H1 (cell line): ENCODE results near the gene HSPA12A. TPM values are rescaled to one million over a fixed set of nuclear protein-coding genes. Genes with fewer than 3 reads are reported as not detected.
A peak's percentile ranks its signal among the peaks of the same experiment; 100 is the strongest.

Source experiments
- CTCF ChIA-PET: fragments of 300-600 bp; sonication (Branson Sonifier 250); formaldehyde crosslinking; loops from one replicate; lab custom pipeline; 2021; ENCODE audit not compliant: partially characterized antibody; lab: Charles Lee
- POLR2A ChIA-PET: fragments of 300-600 bp; sonication (Branson Sonifier 250); formaldehyde crosslinking; loops from one replicate; lab custom pipeline; 2021; ENCODE audit warnings: inconsistent platforms; ENCODE audit not compliant: partially characterized antibody; lab: Charles Lee
- DNase-seq, 2 experiments: peaks; one replicate each; pipeline versions ENCODE4 v3.0.0 to v3.0.0-alpha.2; 2010 to 2022; ENCODE audit warnings: low spot score in 2 of 2, low read depth in 1 of 2, mixed read lengths in 1 of 2
- FAIRE-seq: peaks from 2 replicates; lab custom pipeline; 2011; peaks lifted over from hg19 to GRCh38; lab: Jason Lieb, UNC
- H2AFZ ChIP-seq: 2 replicates; pipeline ENCODE4 v1.8.1; 2012; ENCODE audit warnings: low read length, inconsistent platforms
- H2AK5ac ChIP-seq: 2 replicates; pipeline ENCODE4 v1.6.1; 2013; ENCODE audit warnings: low read depth, low read length
- H2BK120ac ChIP-seq: replicated peaks from 2 replicates; pipeline ENCODE3; 2013; ENCODE audit warnings: low read depth, low read length, inconsistent platforms
- H2BK12ac ChIP-seq: 2 replicates; pipeline ENCODE4 v1.6.1; 2013; ENCODE audit warnings: low read depth, low read length
- H2BK15ac ChIP-seq: 2 replicates; pipeline ENCODE4 v1.6.1; 2013; ENCODE audit warnings: low read length
- H2BK20ac ChIP-seq: 2 replicates; pipeline ENCODE4 v1.6.1; 2013; ENCODE audit warnings: low read length
- H2BK5ac ChIP-seq: 2 replicates; pipeline ENCODE4 v1.6.1; 2013; ENCODE audit warnings: low read depth, low read length
- H3K14ac ChIP-seq: 2 replicates; pipeline ENCODE4 v1.6.1; 2013; ENCODE audit warnings: inconsistent platforms; ENCODE audit not compliant: insufficient read length
- H3K18ac ChIP-seq: 2 replicates; pipeline ENCODE4 v1.6.1; 2013; ENCODE audit warnings: low read length; ENCODE audit errors: extremely low read depth
- H3K23ac ChIP-seq: 2 replicates; pipeline ENCODE4 v1.6.1; 2013; ENCODE audit warnings: inconsistent platforms; ENCODE audit not compliant: insufficient read length
- H3K23me2 ChIP-seq: 2 replicates; pipeline ENCODE4 v1.6.1; 2013; ENCODE audit warnings: low read depth, low read length
- H3K27ac ChIP-seq: 2 replicates; pipeline ENCODE4 v1.6.1; 2011; ENCODE audit warnings: low read depth, low read length, inconsistent platforms
- H3K27me3 ChIP-seq, 4 experiments: replicated peaks in 1 of 4; 1 replicate in 1 of 4; 2 replicates in 3 of 4; pipeline versions ENCODE4 v1.6.1 to v1.8.1; 2011 to 2013; ENCODE audit warnings: low read length in 3 of 4, mild to moderate bottlenecking in 3 of 4, inconsistent platforms in 2 of 4, mixed read lengths in 2 of 4, moderate library complexity in 1 of 4; ENCODE audit not compliant: control insufficient read depth in 3 of 4, insufficient read depth in 3 of 4; ENCODE audit errors: extremely low read depth in 1 of 4
- H3K36me3 ChIP-seq, 4 experiments: 2 replicates each; pipeline versions ENCODE4 v1.6.1 to v1.8.1; 2011 to 2013; ENCODE audit warnings: mild to moderate bottlenecking in 4 of 4, low read length in 3 of 4, moderate library complexity in 2 of 4, control low read depth in 1 of 4, inconsistent platforms in 1 of 4; ENCODE audit not compliant: insufficient read depth in 4 of 4, control insufficient read depth in 2 of 4
- H3K4ac ChIP-seq: replicated peaks from 2 replicates; pipeline ENCODE3; 2013; ENCODE audit warnings: low read length, low read depth, mixed read lengths, inconsistent platforms; ENCODE audit not compliant: insufficient read length
- H3K4me1 ChIP-seq, 4 experiments: replicated peaks in 1 of 4; 1 replicate in 1 of 4; 2 replicates in 3 of 4; pipeline versions ENCODE4 v1.6.1 to v1.8.1; 2011 to 2013; ENCODE audit warnings: low read length in 3 of 4, inconsistent platforms in 2 of 4, mixed read lengths in 1 of 4; ENCODE audit not compliant: insufficient read depth in 4 of 4, control insufficient read depth in 3 of 4
- H3K4me2 ChIP-seq, 2 experiments: 2 replicates each; pipeline versions ENCODE4 v1.6.1 to v1.8.1; 2011 to 2013; ENCODE audit warnings: low read depth in 2 of 2, low read length in 2 of 2, control low read depth in 1 of 2, inconsistent platforms in 1 of 2, mild to moderate bottlenecking in 1 of 2; ENCODE audit not compliant: insufficient read depth in 1 of 2
- H3K4me3 ChIP-seq, 4 experiments: fragments of 200-600, 300-600 bp in 1 of 4; sonication (generic), shearing (Covaris generic), sonication (Bioruptor Twin) in 1 of 4; 2 replicates each; pipeline versions ENCODE4 v1.5.1 to v1.8.1; 2011 to 2016; ENCODE audit warnings: low read length in 4 of 4, low read depth in 3 of 4, control low read depth in 2 of 4, inconsistent platforms in 2 of 4, mild to moderate bottlenecking in 2 of 4, mixed read lengths in 1 of 4, moderate library complexity in 1 of 4; ENCODE audit not compliant: insufficient read depth in 2 of 4; ENCODE audit errors: extremely low read depth in 1 of 4
- H3K56ac ChIP-seq: replicated peaks from 2 replicates; pipeline ENCODE3; 2013; ENCODE audit warnings: low read depth, mild to moderate bottlenecking, mixed read lengths, low read length, inconsistent platforms; ENCODE audit not compliant: insufficient read length
- H3K79me1 ChIP-seq: 2 replicates; pipeline ENCODE4 v1.6.1; 2013; ENCODE audit warnings: low read depth, low read length, control low read depth
- H3K79me2 ChIP-seq, 2 experiments: 2 replicates each; pipeline versions ENCODE4 v1.6.1 to v1.8.1; 2012 to 2013; ENCODE audit warnings: low read length in 2 of 2, mild to moderate bottlenecking in 2 of 2, inconsistent platforms in 1 of 2; ENCODE audit not compliant: insufficient read depth in 2 of 2, control insufficient read depth in 1 of 2
- H3K9ac ChIP-seq, 4 experiments: replicated peaks in 1 of 4; 1 replicate in 1 of 4; 2 replicates in 3 of 4; pipeline versions ENCODE4 v1.6.1 to v1.8.1; 2011 to 2013; ENCODE audit warnings: low read depth in 3 of 4, low read length in 3 of 4, control low read depth in 2 of 4, mild to moderate bottlenecking in 2 of 4, moderate library complexity in 2 of 4, inconsistent platforms in 1 of 4; ENCODE audit errors: extremely low read depth in 1 of 4
- H3K9me3 ChIP-seq, 2 experiments: 2 replicates each; pipeline versions ENCODE4 v1.6.1 to v1.8.1; 2012 to 2013; ENCODE audit warnings: mild to moderate bottlenecking in 2 of 2, moderate library complexity in 2 of 2, control low read depth in 1 of 2, inconsistent platforms in 1 of 2, low read depth in 1 of 2, low read length in 1 of 2, mixed read lengths in 1 of 2; ENCODE audit not compliant: insufficient read depth in 2 of 2
- H4K20me1 ChIP-seq, 2 experiments: replicated peaks in 1 of 2; 2 replicates each; pipeline versions ENCODE3 to v1.8.1; 2011 to 2013; ENCODE audit warnings: inconsistent platforms in 2 of 2, low read length in 2 of 2, mild to moderate bottlenecking in 1 of 2; ENCODE audit not compliant: insufficient read depth in 2 of 2, control insufficient read depth in 1 of 2
- H4K5ac ChIP-seq: 2 replicates; pipeline ENCODE4 v1.6.1; 2013; ENCODE audit warnings: low read length, low read depth, mixed read lengths, inconsistent platforms; ENCODE audit not compliant: insufficient read length
- H4K8ac ChIP-seq: 2 replicates; pipeline ENCODE4 v1.8.0; 2013; ENCODE audit warnings: mild to moderate bottlenecking, moderate library complexity, low read length, inconsistent platforms; ENCODE audit not compliant: insufficient read depth; ENCODE audit errors: extremely low read depth
- H4K91ac ChIP-seq: replicated peaks from 2 replicates; pipeline ENCODE3; 2013; ENCODE audit warnings: low read length, mixed read lengths, inconsistent platforms; ENCODE audit not compliant: insufficient read length
- KDM1A ChIP-seq: fragments of 200-600, 300-600 bp; sonication (generic); IDR thresholded peaks from 2 replicates; pipeline ENCODE4 v1.7.1; 2016; ENCODE audit warnings: mild to moderate bottlenecking, low read length, borderline replicate concordance
- WGBS, 2 experiments: shearing (Covaris generic) in 1 of 2; methylation state at CpG; one replicate each; pipeline versions ENCODE4 v1.1.6 to v1.1.7; 2013 to 2015; ENCODE audit warnings: low lambda C conversion rate in 2 of 2, mixed read lengths in 2 of 2, inconsistent platforms in 1 of 2, low coverage in 1 of 2, missing lambda C conversion rate in 1 of 2; ENCODE audit not compliant: insufficient replicate concordance in 2 of 2, insufficient coverage in 1 of 2, insufficient read length in 1 of 2; ENCODE audit errors: extremely low coverage in 1 of 2, missing lambda C conversion rate in 1 of 2; 5-methylcytosine and 5-hydroxymethylcytosine counted together
- polyA plus RNA-seq, 7 experiments: library from polyadenylated mRNA; depleted of rRNA in 3 of 7; stranded (reverse) in 5 of 7; unstranded in 2 of 7; fragments of >200 nt in 5 of 7; fragments of 200-250 nt in 2 of 7; gene quantifications; 1 replicate in 5 of 7; 2 replicates in 1 of 7; 4 replicates in 1 of 7; pipeline versions ENCODE4 v1.2.1 to v1.2.3, GENCODE V29; 2011 to 2013; ENCODE audit warnings: missing spikeins in 2 of 7, mixed read lengths in 2 of 7
- total RNA-seq: library from RNA; stranded (reverse); fragmentation: NEBNext Ultra II Directional; extraction: Animal tissue kit (Norgen Biotek cat#: 25700); gene quantifications from 2 replicates; pipeline ENCODE4 v1.2.1, GENCODE V29; 2021

The HSPA12A gene
- total and polyA plus RNA-seq, 2 of the 8 experiments (the other 6 are each of a cell fraction or from before 2014, with no cell fraction given): 3.1 to 6.9 TPM

- H2AK5ac ChIP-seq: no peak overlapping the region
- H3K79me1 ChIP-seq: no peaks in the 10 kb centered on the region
- no peak overlapping the region for H3K14ac ChIP-seq
- WGBS, 2 experiments: 79% methylated on average over 3 of the region's 3 CpGs; no CpG with 5 or more reads in 1 of the 2 experiments
- H3K23me2 ChIP-seq: no peaks in the 10 kb centered on the region
- no peaks in the 10 kb centered on the region for H3K9me3 ChIP-seq
- no peak for FAIRE-seq
- H4K20me1 ChIP-seq: no peaks in the 10 kb centered on the region
- no peak overlapping the region for H3K56ac ChIP-seq
- H3K4me2 ChIP-seq: 0 out of 4 replicates have a peak overlapping the region, but pooled peaks of 1 of the 2 experiments have one; percentile 30
- POLR2A ChIA-PET: no interaction called here
- H3K4ac ChIP-seq: no peak overlapping the region
- H4K91ac ChIP-seq: peak overlapping the region; percentile 62
- H2BK12ac ChIP-seq: 0 out of 2 replicates have a peak overlapping the region, but pooled peaks have one; percentile 96
- no peak overlapping the region for H2AFZ ChIP-seq
- no peak overlapping the region for H2BK120ac ChIP-seq
- no peak overlapping the region for H2BK15ac ChIP-seq
- peak overlapping the region; percentile 93; the same call in 1 of the 2 replicates for H3K18ac ChIP-seq
- no peak for DNase-seq
- H3K4me1 ChIP-seq: peaks cover 4 to 17% (median 5%) of the 10 kb centered on the region in 4 experiments; a peak in 6 of 7 replicates
- no peak overlapping the region for H3K23ac ChIP-seq
- H3K4me3 ChIP-seq: no peak overlapping the region
- H3K36me3 ChIP-seq: no peaks in the 10 kb centered on the region
- H3K27ac ChIP-seq: no peak overlapping the region
- H2BK5ac ChIP-seq: peak overlapping the region; percentile 87; the same call in 1 of the 2 replicates
- H4K8ac ChIP-seq: peak overlapping the region; percentile 51; the same call in 1 of the 2 replicates
- H4K5ac ChIP-seq: no peak overlapping the region
- H3K27me3 ChIP-seq: no peaks in the 10 kb centered on the region; a peak in 2 of 7 replicates
- 0 out of 2 replicates have a peak overlapping the region, but pooled peaks have one; percentile 23 for H2BK20ac ChIP-seq
- H3K9ac ChIP-seq: no peak overlapping the region
- CTCF ChIA-PET: interaction anchor here (1.2 to 1.6 kb wide), 3 partner anchors 41 to 463 kb away, joined by 4 to 5 read pairs (median 4); no protein-coding TSS in a partner anchor
- H3K79me2 ChIP-seq: no peaks in the 10 kb centered on the region
- TF ChIP-seq KDM1A: no peak
Observed at GRCh38 chr10:116694927-116695268, 47.5 kb downstream of the HSPA12A start.
